Adipose tissue (tissue), 3 donors: Measurements from ENCODE around the gene CHST9. TPM values are rescaled to one million over a fixed set of nuclear protein-coding genes. Genes with fewer than 3 reads are reported as not detected.

ENCODE experiments used
- H3K27ac ChIP-seq: one replicate; pipeline ENCODE4 v1.5.1; 2013; ENCODE audit warnings: low read depth, low read length
- WGBS, 3 donors: extraction: QIAGEN DNeasy Blood & Tissue Kit; methylation state at CpG; one replicate each; pipeline ENCODE4 v1.1.7; 2013; 5-methylcytosine and 5-hydroxymethylcytosine counted together
- polyA plus RNA-seq, 3 donors: library from polyadenylated mRNA; stranded (reverse); fragments of 200-250 nt; gene quantifications; one replicate each; pipeline ENCODE4 v1.2.3, GENCODE V29; 2013
- donor health status: healthy with polysubstance abuse.
- donor health status: Bipolar disorder and iron deficiency.
- donor health status: healthy.

CHST9 gene
- polyA plus RNA-seq, 3 donors = 0.07 to 3.1 TPM; not detected in 1

- WGBS, 3 donors = 69 to 84% (median 76%) methylated on average over 2 of the region's 2 CpGs
- H3K27ac ChIP-seq = no peak overlapping the region
Observed at GRCh38 chr18:27040796-27041195, 144.3 kb downstream of the CHST9 start.

GRCh38 chr18:27033722-27034121 lies 151.4 kb downstream of the CHST9 start:
- H3K27ac ChIP-seq = no peak overlapping the region
- 75 to 86% (median 82%) methylated on average over 5 of the region's 5 CpGs for WGBS, 3 donors

GRCh38 chr18:27030421-27030820 lies 154.7 kb downstream of the CHST9 start:
- no peak overlapping the region for H3K27ac ChIP-seq
- WGBS, 3 donors = 69 to 75% (median 71%) methylated on average over 9 of the region's 9 CpGs

GRCh38 chr18:27022477-27022876 lies 162.6 kb downstream of the CHST9 start:
- H3K27ac ChIP-seq = no peak overlapping the region
- WGBS, 3 donors = 46 to 55% (median 54%) methylated on average over 3 of the region's 3 CpGs

- WGBS, 3 donors = 35 to 71% (median 70%) methylated on average over 2 of the region's 2 CpGs
- no peak overlapping the region for H3K27ac ChIP-seq
Observed at GRCh38 chr18:27017901-27018500, 167.1 kb downstream of the CHST9 start.

GRCh38 chr18:27014841-27015240 lies 170.3 kb downstream of the CHST9 start:
- H3K27ac ChIP-seq = no peak overlapping the region
- 52 to 84% (median 74%) methylated on average over 1 of the region's 1 CpG for WGBS, 3 donors

- 78 to 87% (median 85%) methylated on average over 2 of the region's 2 CpGs for WGBS, 3 donors
- no peak overlapping the region for H3K27ac ChIP-seq
Observed at GRCh38 chr18:27010784-27011183, 174.3 kb downstream of the CHST9 start.

- H3K27ac ChIP-seq = no peak overlapping the region
- WGBS, 3 donors = 67 to 73% (median 68%) methylated on average over 1 of the region's 1 CpG
Observed at GRCh38 chr18:27009293-27009692, 175.8 kb downstream of the CHST9 start.

- H3K27ac ChIP-seq = no peak overlapping the region
- 55 to 75% (median 74%) methylated on average over 3 of the region's 3 CpGs for whole genome bisulfite sequencing, 3 donors
Observed at GRCh38 chr18:27008575-27008974, 176.5 kb downstream of the CHST9 start.

- WGBS, 3 donors = 6 to 26% (median 25%) methylated on average over 2 of the region's 2 CpGs
- H3K27ac ChIP-seq = no peak overlapping the region
Observed at GRCh38 chr18:27007880-27008279, 177.2 kb downstream of the CHST9 start.

- 11 to 25% (median 25%) methylated on average over 1 of the region's 1 CpG for WGBS, 3 donors
- H3K27ac ChIP-seq = no peak overlapping the region
Observed at GRCh38 chr18:27005589-27005988, 179.5 kb downstream of the CHST9 start.

- WGBS, 3 donors = 49 to 59% (median 56%) methylated on average over 9 of the region's 9 CpGs
- no peak overlapping the region for H3K27ac ChIP-seq
Observed at GRCh38 chr18:27004056-27004829, 180.9 kb downstream of the CHST9 start.

- no peak overlapping the region for H3K27ac ChIP-seq
- 26 to 48% (median 43%) methylated on average over 3 of the region's 3 CpGs for WGBS, 3 donors
Observed at GRCh38 chr18:26999797-27000196, 185.3 kb downstream of the CHST9 start.

- 78 to 86% (median 78%) methylated on average over 6 of the region's 6 CpGs for WGBS, 3 donors
Observed at GRCh38 chr18:26993568-26993967, 191.5 kb downstream of the CHST9 start.

GRCh38 chr18:26992926-26993325 lies 192.2 kb downstream of the CHST9 start:
- WGBS, 3 donors = 74 to 86% (median 78%) methylated on average over 2 of the region's 2 CpGs
- no peak overlapping the region for H3K27ac ChIP-seq

More at GRCh38 chr18:26993568-26993967, 191.5 kb downstream of the CHST9 start:
- no peak overlapping the region for H3K27ac ChIP-seq

GRCh38 chr18:26989842-26990241 lies 195.3 kb downstream of the CHST9 start:
- no peak overlapping the region for H3K27ac ChIP-seq

GRCh38 chr18:26981360-26982082 lies 203.6 kb downstream of the CHST9 start:
- 69 to 81% (median 73%) methylated on average over 6 of the region's 6 CpGs for WGBS, 3 donors
- no peak overlapping the region for H3K27ac ChIP-seq

- WGBS, 3 donors = 70 to 79% (median 75%) methylated on average over 4 of the region's 4 CpGs
- no peak overlapping the region for H3K27ac ChIP-seq
Observed at GRCh38 chr18:26978812-26979341, 206.2 kb downstream of the CHST9 start.

- H3K27ac ChIP-seq = no peak overlapping the region
- 79 to 92% (median 88%) methylated on average over 1 of the region's 1 CpG for whole genome bisulfite sequencing, 3 donors
Observed at GRCh38 chr18:26977781-26978180, 207.3 kb downstream of the CHST9 start.
